Muscle of back (tissue), 13 donors: ENCODE results near the gene NDUFV1. TPM values are rescaled to one million over a fixed set of nuclear protein-coding genes. Genes with fewer than 3 reads are reported as not detected.
A peak's percentile ranks its signal among the peaks of the same experiment; 100 is the strongest.

ENCODE experiments used
- DNase-seq, 3 donors: peaks; one replicate each; pipeline versions ENCODE4 v3.0.0 to v3.0.0-alpha.2; 2013
- long read RNA-seq, 9 donors: transcript quantifications; one replicate each; lab custom pipeline, GENCODE V29; 2026
- polyA plus RNA-seq, 10 donors: library from polyadenylated mRNA; unstranded; fragments of 120-200 nt; gene quantifications; one replicate each; pipeline ENCODE4 v1.2.1, GENCODE V29; 2013; ENCODE audit not compliant: insufficient read length in 10 of 10

NDUFV1 gene
- 100 to 1,000 TPM; 115 to 158 (median 134) TPM for polyA plus RNA-seq
- long read RNA-seq, donor 1, transcript NDUFV1-201 (10 exons, 1,596 nt): major isoform, 23 of 78 reads
- long read RNA-seq, donor 1, partial matches to known transcripts: 50 of 78 reads
- long read RNA-seq, donor 1, other reads (novel, unspliced or antisense): 0 of 78 reads
- long read RNA-seq, donor 2, transcript NDUFV1-228 (2 exons, 573 nt): minor isoform, 6 of 66 reads
- long read RNA-seq, donor 2, transcript NDUFV1-201 (10 exons, 1,596 nt): major isoform, 25 of 66 reads
- long read RNA-seq, donor 2, partial matches to known transcripts: 31 of 66 reads
- long read RNA-seq, donor 2, other reads (novel, unspliced or antisense): 0 of 66 reads
- long read RNA-seq, donor 3: 0 reads
- long read RNA-seq, donor 4, transcript NDUFV1-201 (10 exons, 1,596 nt): major isoform, 21 of 76 reads
- long read RNA-seq, donor 4, partial matches to known transcripts: 49 of 76 reads
- long read RNA-seq, donor 4, other reads (novel, unspliced or antisense): 0 of 76 reads
- long read RNA-seq, donor 5, transcript NDUFV1-228 (2 exons, 573 nt): minor isoform, 6 of 72 reads
- long read RNA-seq, donor 5, transcript NDUFV1-220 (3 exons, 736 nt): minor isoform, 5 of 72 reads
- long read RNA-seq, donor 5, transcript NDUFV1-210 (3 exons, 594 nt): minor isoform, 6 of 72 reads
- long read RNA-seq, donor 5, transcript NDUFV1-201 (10 exons, 1,596 nt): major isoform, 21 of 72 reads
- long read RNA-seq, donor 5, partial matches to known transcripts: 32 of 72 reads
- long read RNA-seq, donor 5, other reads (novel, unspliced or antisense): 0 of 72 reads
- long read RNA-seq, donor 6, transcript NDUFV1-201 (10 exons, 1,596 nt): major isoform, 45 of 104 reads
- long read RNA-seq, donor 6, partial matches to known transcripts: 49 of 104 reads
- long read RNA-seq, donor 6, other reads (novel, unspliced or antisense): 0 of 104 reads
- long read RNA-seq, donor 7, transcript NDUFV1-201 (10 exons, 1,596 nt): major isoform, 20 of 82 reads
- long read RNA-seq, donor 7, partial matches to known transcripts: 57 of 82 reads
- long read RNA-seq, donor 7, other reads (novel, unspliced or antisense): 0 of 82 reads
- long read RNA-seq, donor 8, transcript NDUFV1-201 (10 exons, 1,596 nt): major isoform, 22 of 53 reads
- long read RNA-seq, donor 8, partial matches to known transcripts: 25 of 53 reads
- long read RNA-seq, donor 8, other reads (novel, unspliced or antisense): 0 of 53 reads
- long read RNA-seq, donor 9, partial matches to known transcripts: 0 of 5 reads
- long read RNA-seq, donor 9, other reads (novel, unspliced or antisense): 0 of 5 reads

GRCh38 chr11:67606492-67607295, at the start of gene NDUFV1:
Gene NDUFV1 (plus strand): TSS chr11:67606936. CDS start chr11:67607005, 69 bp downstream.
- DNase-seq: peak; percentile 94 to 98 (median 97)

GRCh38 chr11:67558084-67558772, 48.5 kb upstream of the NDUFV1 start:
- peak; percentile 34 to 48 (median 36) for DNase-seq

- DNase-seq: no peak
These were observed 44.6 kb upstream of the NDUFV1 start for GRCh38 chr11:67561971-67562619.

GRCh38 chr11:67562963-67563704, 43.6 kb upstream of the NDUFV1 start:
- peak in 1 of 3 donors; percentile 32 for DNase-seq

- peak; percentile 45 to 85 (median 61) for DNase-seq
These were observed 43.0 kb upstream of the NDUFV1 start for GRCh38 chr11:67563705-67564114.

- no peak for DNase-seq
These were observed 42.5 kb upstream of the NDUFV1 start for GRCh38 chr11:67564230-67564629.

GRCh38 chr11:67571443-67571842, 35.3 kb upstream of the NDUFV1 start:
- DNase-seq: no peak

- DNase-seq: no peak
These were observed 34.4 kb upstream of the NDUFV1 start for GRCh38 chr11:67572305-67572704.

GRCh38 chr11:67572747-67573419, 33.9 kb upstream of the NDUFV1 start:
- peak in 2 of 3 donors; percentile 29 to 42 for DNase-seq

GRCh38 chr11:67574938-67575337, 31.8 kb upstream of the NDUFV1 start:
- no peak for DNase-seq

- DNase-seq: no peak
These were observed 29.8 kb upstream of the NDUFV1 start for GRCh38 chr11:67576735-67577475.

- DNase-seq: no peak
These were observed 28.8 kb upstream of the NDUFV1 start for GRCh38 chr11:67577951-67578350.

- no peak for DNase-seq
These were observed 25.3 kb upstream of the NDUFV1 start for GRCh38 chr11:67581469-67581868.

GRCh38 chr11:67582011-67582410, 24.7 kb upstream of the NDUFV1 start:
- DNase-seq: no peak

- DNase-seq: peak; percentile 92 to 97 (median 93)
These were observed 23.2 kb upstream of the NDUFV1 start, which contains the start of gene GSTP1 for GRCh38 chr11:67583247-67584204. Gene GSTP1 (plus strand): TSS chr11:67583812. CDS start chr11:67583844, 32 bp downstream.
